Right lobe of liver (tissue), 6 donors: Measurements from ENCODE around the gene WDR90. TPM values are rescaled to one million over a fixed set of nuclear protein-coding genes. Genes with fewer than 3 reads are reported as not detected.

Experiments
- ATAC-seq, 4 donors: fragments of 200-7000 bp; cut with Tn5 transposase; one replicate each; pipeline ENCODE4 v1.9.1; 2020; ENCODE audit warnings: mild to moderate bottlenecking in 4 of 4, moderate library complexity in 4 of 4
- DNase-seq, 3 donors: peaks; one replicate each; pipeline ENCODE4 v3.0.0-alpha.2; 2020
- H3K27ac ChIP-seq, 3 donors: fragments of 200-600 bp; one replicate each; pipeline ENCODE4 v1.8.0; 2022
- H3K27me3 ChIP-seq, 2 donors: fragments of 200-600 bp; one replicate each; pipeline ENCODE4 v1.8.0; 2022
- H3K36me3 ChIP-seq, 4 donors: fragments of 200-600 bp; sonication (generic) in 1 of 4; one replicate each; pipeline versions ENCODE4 v1.5.1 to v1.8.0; 2017 to 2022; ENCODE audit warnings: control low read depth in 1 of 4
- H3K4me1 ChIP-seq, 4 donors: fragments of 200-600 bp; sonication (generic) in 1 of 4; one replicate each; pipeline versions ENCODE4 v1.5.1 to v1.8.0; 2017 to 2022; ENCODE audit warnings: control low read depth in 1 of 4
- H3K4me3 ChIP-seq, 3 donors: fragments of 200-600 bp; one replicate each; pipeline ENCODE4 v1.8.0; 2022
- H3K9me3 ChIP-seq, 4 donors: fragments of 200-600 bp; sonication (generic) in 1 of 4; one replicate each; pipeline versions ENCODE4 v1.5.1 to v1.8.0; 2017 to 2022; ENCODE audit warnings: control low read depth in 1 of 4
- POLR2A ChIP-seq: fragments of 450-650 bp; IDR thresholded peaks from one replicate; pipeline ENCODE4 v1.6.1; 2017; ENCODE audit warnings: antibody characterized with exemption, mild to moderate bottlenecking
- WGBS: methylation state at CpG from one replicate; pipeline ENCODE4 v1.1.6; 2018; ENCODE audit warnings: low coverage, low lambda C conversion rate; ENCODE audit not compliant: insufficient coverage; ENCODE audit errors: missing lambda C conversion rate; 5-methylcytosine and 5-hydroxymethylcytosine counted together
- intact Hi-C, 2 donors: fragments of 100-400 bp; cut with DNase I; formaldehyde crosslinking; loops; one replicate each; pipeline versions ENCODE4 v1.11.2 to v1.14.1; 2022
- total RNA-seq, 6 experiments: library from RNA; depleted of rRNA in 2 of 6; stranded (reverse); fragments of >200 nt in 2 of 6; fragmentation: NEBNext Ultra II Directional in 3 of 6; extraction: Animal tissue kit (Norgen Biotek cat#: 25700) in 3 of 6; gene quantifications; one replicate each; pipeline versions ENCODE4 v1.1.0 to v1.2.4, GENCODE V29; 2016 to 2023
- TF ChIP-seq, protein P1 (sequence below), 4 donors: fragments of 200-600 bp in 3 of 4; fragments of 450-650 bp in 1 of 4; IDR thresholded peaks; one replicate each; pipeline versions ENCODE4 v1.5.1 to v1.8.0; 2016 to 2022; ENCODE audit warnings: antibody characterized with exemption in 4 of 4, mild to moderate bottlenecking in 2 of 4
- donor health status: DM: no; HTN: yes; CAD: no.
- donor health status: DM: no; HTN: no; CAD: no.
- donor health status: DM: no; HTN: no; CAD: no.
- donor health status: DM: no; HTN: yes; CAD: no.
- donor health status: DM: no; HTN: yes; CAD: no.

WDR90 gene
- total RNA-seq, 6 experiments from 2014 or later = 7.2 to 18.1 (median 11.8) TPM

DNA sequence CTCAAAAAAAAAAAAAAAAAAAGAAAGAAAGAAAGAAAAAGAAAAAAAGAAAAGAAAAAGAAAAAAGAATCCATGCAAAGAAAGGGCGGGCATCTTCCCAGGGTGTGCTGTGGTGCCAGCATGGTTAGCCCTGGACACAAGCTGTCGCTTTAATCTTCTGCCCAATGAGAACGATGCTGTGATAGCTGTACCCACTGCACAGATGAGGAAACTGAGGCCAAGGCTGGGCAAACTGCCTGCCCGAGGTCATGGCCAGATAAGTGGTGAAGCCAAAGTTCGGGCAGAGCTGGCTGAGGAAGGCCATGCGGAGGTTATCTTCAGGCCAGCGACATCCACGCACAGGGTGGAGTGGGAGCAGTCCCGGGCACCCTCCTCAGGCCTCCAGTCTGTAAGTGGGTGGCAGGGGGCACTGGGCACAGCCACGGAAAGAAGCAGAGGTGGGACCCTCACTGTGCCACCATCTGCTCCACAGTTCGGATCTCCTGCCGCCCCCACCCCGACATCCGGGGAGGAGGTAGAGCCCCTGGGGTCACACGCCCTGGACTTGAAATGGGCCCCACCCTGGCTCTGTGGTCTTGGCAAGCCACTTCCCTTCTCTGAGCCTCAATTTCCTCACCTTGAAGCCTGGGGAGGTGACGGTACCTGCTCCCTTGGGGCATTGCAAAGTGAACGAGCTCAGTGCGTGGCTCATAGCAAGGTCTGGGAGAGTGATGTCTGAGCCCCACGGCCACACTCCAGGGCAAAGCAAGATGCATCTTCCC, 49.9 kb downstream of the WDR90 start:
- Histone ChIP-seq H3K27ac (no peak overlapping the region), H3K9me3 (no peaks in the 10 kb centered on the region), H3K4me3 (no peak overlapping the region), H3K4me1 (peaks cover 0 to 4% (median 0%) of the 10 kb centered on the region in 4 donors), H3K36me3 (no peaks in the 10 kb centered on the region), H3K27me3 (peaks cover 8 to 29% of the 10 kb centered on the region in 2 donors)
- no peak for DNase-seq
- intact Hi-C loops = no loop called here
- TF ChIP-seq, protein P1, sequence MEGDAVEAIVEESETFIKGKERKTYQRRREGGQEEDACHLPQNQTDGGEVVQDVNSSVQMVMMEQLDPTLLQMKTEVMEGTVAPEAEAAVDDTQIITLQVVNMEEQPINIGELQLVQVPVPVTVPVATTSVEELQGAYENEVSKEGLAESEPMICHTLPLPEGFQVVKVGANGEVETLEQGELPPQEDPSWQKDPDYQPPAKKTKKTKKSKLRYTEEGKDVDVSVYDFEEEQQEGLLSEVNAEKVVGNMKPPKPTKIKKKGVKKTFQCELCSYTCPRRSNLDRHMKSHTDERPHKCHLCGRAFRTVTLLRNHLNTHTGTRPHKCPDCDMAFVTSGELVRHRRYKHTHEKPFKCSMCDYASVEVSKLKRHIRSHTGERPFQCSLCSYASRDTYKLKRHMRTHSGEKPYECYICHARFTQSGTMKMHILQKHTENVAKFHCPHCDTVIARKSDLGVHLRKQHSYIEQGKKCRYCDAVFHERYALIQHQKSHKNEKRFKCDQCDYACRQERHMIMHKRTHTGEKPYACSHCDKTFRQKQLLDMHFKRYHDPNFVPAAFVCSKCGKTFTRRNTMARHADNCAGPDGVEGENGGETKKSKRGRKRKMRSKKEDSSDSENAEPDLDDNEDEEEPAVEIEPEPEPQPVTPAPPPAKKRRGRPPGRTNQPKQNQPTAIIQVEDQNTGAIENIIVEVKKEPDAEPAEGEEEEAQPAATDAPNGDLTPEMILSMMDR (IDR thresholded peaks at IDR 0.05) = no peak
- TF ChIP-seq POLR2A = no peak
- 51% methylated on average over 3 of the region's 19 CpGs for WGBS
- no peak for ATAC-seq

DNA sequence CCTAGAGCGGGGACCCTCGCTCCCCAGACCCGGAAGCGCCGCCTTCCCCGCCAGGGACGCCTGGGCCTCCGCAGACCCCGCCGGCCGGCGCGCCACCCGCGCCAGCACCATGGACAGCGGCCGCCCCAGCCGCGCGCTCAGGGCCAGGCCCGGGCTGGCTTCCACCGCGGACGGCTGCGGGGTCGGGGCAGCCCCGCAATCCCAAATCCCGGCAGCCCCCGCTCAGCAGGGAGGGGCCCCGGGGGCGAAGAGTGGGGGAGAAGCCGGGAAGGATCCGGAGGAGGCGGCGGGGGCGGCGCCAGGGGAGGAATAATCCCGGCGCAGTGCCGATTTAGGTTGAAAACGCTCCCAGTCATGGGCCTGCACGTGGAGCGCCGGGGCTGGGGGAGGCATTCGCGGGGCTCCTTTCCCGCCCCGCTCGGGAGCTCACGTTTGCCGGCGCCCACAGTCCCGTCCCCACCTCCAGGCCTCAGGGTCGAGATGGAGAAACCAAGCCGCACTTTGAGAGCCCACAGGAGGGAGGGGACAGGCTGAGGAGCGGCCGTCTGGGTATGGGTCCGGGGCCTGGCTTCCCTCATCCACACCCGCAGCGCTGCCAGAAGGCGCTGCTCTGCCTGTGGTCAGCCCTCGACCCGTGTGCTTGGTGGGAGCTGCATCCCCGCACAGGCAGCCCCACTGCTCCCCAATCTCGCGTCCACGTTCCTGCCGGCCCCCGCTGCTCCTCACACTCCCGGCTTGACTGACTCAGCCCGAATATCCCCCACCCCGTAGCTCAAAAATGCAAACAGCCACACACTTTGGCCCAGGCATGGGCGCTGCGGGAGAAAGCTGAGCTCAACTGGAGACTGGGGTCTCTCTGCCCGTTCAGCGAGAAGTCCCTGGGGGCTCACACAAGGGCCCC, 51.8 kb downstream of the WDR90 start:
- Histone ChIP-seq H3K36me3 (no peaks in the 10 kb centered on the region), H3K9me3 (no peaks in the 10 kb centered on the region), H3K4me1 (no peaks in the 10 kb centered on the region), H3K27ac (no peak overlapping the region), H3K27me3 (peaks cover 8 to 20% of the 10 kb centered on the region in 2 donors), H3K4me3 (no peak overlapping the region)
- intact Hi-C loops = no loop called here
- no peak for DNase-seq
- peak; percentile 36 to 72 (median 46) for ATAC-seq
- 13% methylated on average over 22 of the region's 76 CpGs for WGBS
- TF ChIP-seq, protein P1 (IDR thresholded peaks at IDR 0.05) = no peak
- TF ChIP-seq POLR2A = no peak

GRCh38 chr16:702341-702740, 53.2 kb downstream of the WDR90 start:
- no peak overlapping the region for H3K4me3 ChIP-seq
- peaks cover 8 to 20% of the 10 kb centered on the region in 2 donors for H3K27me3 ChIP-seq
- TF ChIP-seq, protein P1 (IDR thresholded peaks at IDR 0.05) = no peak
- TF ChIP-seq POLR2A = no peak
- H3K27ac ChIP-seq = no peak overlapping the region
- no peaks in the 10 kb centered on the region for H3K9me3 ChIP-seq
- H3K4me1 ChIP-seq = no peaks in the 10 kb centered on the region
- DNase-seq (no peak), ATAC-seq (no peak)
- intact Hi-C loops = no loop called here
- 62% methylated on average over 17 of the region's 19 CpGs for WGBS
- H3K36me3 ChIP-seq = no peaks in the 10 kb centered on the region

DNA sequence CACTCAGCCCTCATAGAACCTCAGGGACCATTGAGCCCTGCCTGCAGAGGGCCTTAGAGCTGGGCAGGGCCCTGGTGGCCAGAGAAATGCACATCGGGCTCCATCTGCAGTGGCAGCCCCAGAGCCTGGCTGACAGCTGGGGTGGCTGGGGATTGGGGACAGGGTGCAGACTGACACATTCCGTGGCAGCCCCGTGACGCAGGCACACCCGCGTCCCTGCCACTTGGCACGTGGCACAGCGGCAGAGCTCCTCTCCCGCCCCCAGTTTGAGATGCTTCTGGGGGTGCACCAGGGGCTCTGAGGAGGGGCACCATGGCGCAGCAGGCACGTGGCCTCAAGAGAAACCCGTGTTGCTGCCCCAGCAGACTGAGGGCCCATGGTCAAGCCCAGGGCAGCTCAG, 54.2 kb downstream of the WDR90 start:
- Histone ChIP-seq H3K4me1 (no peaks in the 10 kb centered on the region), H3K4me3 (no peak overlapping the region), H3K9me3 (no peaks in the 10 kb centered on the region), H3K27ac (no peak overlapping the region), H3K36me3 (no peaks in the 10 kb centered on the region), H3K27me3 (peaks cover 8 to 20% of the 10 kb centered on the region in 2 donors)
- 0% methylated on average over 1 of the region's 12 CpGs for WGBS
- intact Hi-C loops = no loop called here
- TF ChIP-seq, protein P1 (IDR thresholded peaks at IDR 0.05) = no peak
- no peak for TF ChIP-seq POLR2A
- DNase-seq (no peak), ATAC-seq (no peak)
